Activated CD4-positive, CD25-positive, alpha-beta regulatory T cell treated with anti-CD3 and anti-CD28 coated beads, Interleukin-2, amount 50 U/mL, for 72 hours (primary cell): ENCODE results near the gene GPI.
"Not testable (repeated sequence)": the region's sequence is repeated elsewhere in the genome, so short reads cannot be mapped to it uniquely, and the experiment has no call there.

ENCODE experiments used
- DNase-seq: peaks from one replicate; pipeline ENCODE4 v3.0.0; 2021

Gene GPI

DNA sequence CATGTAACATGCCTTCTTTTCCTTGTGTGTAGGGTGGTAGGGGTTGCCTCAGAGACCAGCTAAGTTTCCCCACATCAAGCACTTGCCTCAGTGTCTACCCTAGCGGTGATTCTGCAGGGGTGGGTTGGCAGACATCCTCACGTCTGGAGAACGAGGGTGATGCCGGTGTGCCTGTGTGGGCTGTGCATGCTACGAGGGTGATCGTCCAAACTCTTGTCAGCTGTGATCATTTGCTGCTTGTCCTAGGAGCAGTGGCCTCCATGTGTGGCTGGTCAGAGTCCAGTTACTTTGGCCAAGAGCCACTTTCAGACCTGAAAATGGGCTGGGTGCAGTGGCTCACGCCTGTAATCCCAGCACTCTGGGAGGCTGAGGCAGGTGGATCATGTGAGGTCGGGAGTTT, 5.1 kb downstream of the GPI start:
- no peak for DNase-seq

GRCh38 chr19:34370983-34371382, 6.0 kb downstream of the GPI start:
- DNase-seq, result no peak

- no peak for DNase-seq
Measured at GRCh38 chr19:34373601-34374288, 8.7 kb downstream of the GPI start.

GRCh38 chr19:34375598-34375997, 10.6 kb downstream of the GPI start:
- no peak for DNase-seq

DNA sequence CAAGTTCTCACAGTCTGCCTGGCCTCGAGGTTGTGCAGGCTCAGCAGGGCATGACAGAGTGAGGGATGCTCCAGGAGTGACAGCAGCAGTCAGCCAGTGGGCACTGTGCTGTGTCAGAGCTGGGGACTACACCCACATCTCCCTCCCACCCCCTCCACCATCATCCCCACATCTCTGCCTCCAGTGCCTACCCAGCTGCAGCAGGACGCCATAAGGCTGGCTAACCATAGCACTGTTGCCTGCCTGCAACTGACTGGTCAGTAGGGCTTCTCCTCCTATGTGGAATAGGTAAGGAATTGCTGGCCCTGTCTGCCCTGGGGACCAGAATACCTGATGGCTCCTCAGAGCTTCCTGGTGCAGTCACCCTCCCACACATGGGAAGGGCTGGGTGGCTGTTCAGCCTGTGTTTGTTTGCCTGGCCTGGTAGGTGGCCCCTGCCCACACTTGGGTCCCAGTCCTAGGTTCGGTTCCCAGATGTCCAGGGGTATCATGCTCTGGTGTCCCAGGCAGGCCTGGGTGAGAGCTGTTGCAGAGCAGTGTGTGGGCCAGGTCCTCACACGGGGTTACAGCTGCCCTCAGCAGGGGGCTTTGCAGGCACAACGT, 15.7 kb downstream of the GPI start:
- no peak for DNase-seq

- DNase-seq, result no peak
Measured at GRCh38 chr19:34381399-34382251, 16.6 kb downstream of the GPI start.

DNA sequence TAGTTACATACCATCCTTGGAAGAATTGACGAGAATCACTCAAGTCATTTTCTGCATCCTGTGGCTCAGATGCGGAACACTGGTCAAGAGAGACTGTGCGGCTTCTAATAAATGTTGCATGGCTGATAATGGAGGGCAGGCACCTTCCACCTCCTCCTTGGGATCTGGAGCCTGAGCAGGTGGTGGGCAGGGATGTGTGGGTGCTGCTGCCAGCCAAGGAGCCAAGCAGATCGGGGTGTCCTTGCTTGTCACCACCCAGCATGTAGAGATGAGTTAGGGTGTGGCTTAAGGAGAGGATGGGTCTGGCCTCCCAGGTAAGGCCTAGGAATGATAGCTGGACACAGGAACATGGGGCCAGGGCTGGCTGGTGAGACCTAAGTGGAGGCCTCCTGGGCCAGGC, 17.5 kb downstream of the GPI start:
- DNase-seq, result no peak

DNA sequence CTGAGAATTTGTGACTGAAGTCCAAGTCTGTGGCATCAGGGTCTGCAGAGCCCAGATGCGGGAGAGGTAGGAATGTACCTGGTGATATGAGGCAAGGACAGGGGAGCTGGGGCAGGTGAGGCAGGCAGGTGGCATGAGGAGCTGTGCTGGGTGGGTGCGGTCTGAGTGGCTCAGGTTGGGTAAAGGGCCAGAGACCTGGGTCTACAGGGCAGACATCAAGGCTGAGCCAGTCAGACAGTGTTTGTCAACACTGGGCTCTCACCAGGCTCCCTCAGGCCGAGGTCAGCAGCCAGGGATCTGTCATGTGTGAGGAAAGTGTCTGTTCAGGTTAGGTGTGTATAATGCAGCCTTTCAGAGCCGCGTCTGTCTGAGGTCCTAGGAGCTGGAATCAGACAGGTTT, 18.6 kb downstream of the GPI start:
- DNase-seq, result no peak

- DNase-seq, result no peak
Measured at GRCh38 chr19:34386645-34387445, 21.8 kb downstream of the GPI start.

- no peak for DNase-seq
Measured at GRCh38 chr19:34387446-34387810, 22.4 kb downstream of the GPI start.

DNA sequence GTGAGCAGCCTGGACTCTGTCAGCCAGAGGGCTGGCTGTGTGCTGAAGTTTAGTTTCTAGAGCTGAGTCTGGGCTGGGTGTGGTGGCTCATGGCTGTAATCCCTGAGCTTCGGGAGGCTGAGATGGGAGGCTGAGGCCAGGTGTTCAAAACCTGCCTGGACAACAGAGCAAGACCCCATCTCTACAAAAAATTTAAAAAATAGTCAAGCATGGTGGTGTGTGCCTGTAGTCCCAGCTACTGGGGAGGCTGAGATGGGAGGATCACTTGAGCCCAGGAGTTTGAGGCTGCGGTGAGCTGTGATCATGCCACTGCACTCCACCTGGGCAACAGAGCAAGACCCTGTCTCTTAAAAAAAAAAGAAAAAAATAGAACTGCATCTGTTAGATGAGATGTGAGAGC, 23.7 kb downstream of the GPI start:
- DNase-seq, result not testable (repeated sequence)

DNA sequence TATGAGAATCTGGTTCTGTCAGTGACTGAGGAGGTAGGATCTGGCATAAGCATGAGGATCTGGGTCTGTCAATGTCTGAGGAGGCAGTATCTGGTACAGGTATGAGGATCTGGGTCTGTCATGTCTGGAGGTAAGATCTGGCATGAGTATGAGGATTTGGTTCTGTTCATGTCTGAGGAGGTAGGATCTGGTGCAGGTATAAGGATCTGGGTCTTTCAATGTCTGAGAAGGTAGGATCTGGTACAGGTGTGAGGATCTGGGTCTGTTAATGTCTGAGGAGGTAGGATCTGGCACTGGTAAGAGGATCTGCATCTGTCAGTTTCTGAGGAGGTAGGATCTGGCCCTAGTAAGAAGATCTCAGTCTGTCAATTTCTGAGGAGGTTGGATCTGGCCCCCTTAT, 26.8 kb downstream of the GPI start:
- no peak for DNase-seq

- no peak for DNase-seq
Measured at GRCh38 chr19:34393031-34393430, 28.0 kb downstream of the GPI start.

- DNase-seq, result no peak
Measured at GRCh38 chr19:34393629-34394028, 28.6 kb downstream of the GPI start.

GRCh38 chr19:34397853-34398252, 32.9 kb downstream of the GPI start:
- no peak for DNase-seq

DNA sequence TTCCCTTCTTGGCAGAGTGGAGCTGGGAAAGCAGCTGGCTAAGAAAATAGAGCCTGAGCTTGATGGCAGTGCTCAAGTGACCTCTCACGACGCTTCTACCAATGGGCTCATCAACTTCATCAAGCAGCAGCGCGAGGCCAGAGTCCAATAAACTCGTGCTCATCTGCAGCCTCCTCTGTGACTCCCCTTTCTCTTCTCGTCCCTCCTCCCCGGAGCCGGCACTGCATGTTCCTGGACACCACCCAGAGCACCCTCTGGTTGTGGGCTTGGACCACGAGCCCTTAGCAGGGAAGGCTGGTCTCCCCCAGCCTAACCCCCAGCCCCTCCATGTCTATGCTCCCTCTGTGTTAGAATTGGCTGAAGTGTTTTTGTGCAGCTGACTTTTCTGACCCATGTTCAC, 34.9 kb downstream of the GPI start:
- no peak for DNase-seq

DNA sequence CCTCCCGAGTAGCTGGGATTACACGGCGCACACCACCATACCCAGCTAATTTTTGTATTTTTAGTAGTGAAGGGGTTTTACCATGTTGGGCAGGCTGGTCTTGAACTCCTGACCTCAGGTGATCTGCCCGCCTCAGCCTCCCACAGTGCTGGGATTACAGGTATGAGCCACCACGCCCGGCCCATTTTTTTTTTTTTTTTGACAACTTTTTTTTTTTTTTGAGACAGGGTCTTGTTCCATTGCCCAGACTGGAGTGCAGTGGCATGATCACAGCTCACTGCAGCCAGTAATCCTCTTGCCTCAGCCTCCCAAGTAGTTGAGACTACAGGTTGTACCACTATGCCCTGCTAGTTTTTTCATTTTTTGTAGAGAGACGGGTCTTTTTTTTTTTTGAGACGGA, 35.8 kb downstream of the GPI start:
- not testable (repeated sequence) for DNase-seq

DNA sequence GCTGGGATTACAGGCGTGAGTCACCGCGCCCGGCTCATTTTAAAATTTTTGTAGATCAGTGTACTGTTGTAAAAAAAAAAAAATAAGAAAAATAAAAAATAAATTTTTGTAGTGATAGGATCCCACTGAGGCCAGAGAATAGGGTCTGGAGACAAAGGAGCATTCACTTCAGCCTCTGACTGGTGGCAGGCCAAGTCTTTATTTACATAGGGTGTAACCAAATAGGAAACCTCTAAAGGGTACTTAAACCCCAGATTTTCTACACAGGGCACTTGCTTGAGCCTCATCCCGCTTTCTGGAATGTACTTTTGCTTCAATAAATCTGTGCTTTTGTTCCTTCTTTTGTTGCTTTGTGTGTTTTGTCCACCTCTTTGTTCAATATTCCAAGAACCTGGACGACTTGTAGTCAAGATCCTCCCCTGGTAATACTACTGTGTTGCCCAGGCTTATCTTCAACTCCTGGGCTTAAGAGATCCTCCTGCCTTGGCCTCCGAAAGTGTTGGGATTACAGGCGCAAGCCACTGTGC, 37.1 kb downstream of the GPI start:
- no peak for DNase-seq

- no peak for DNase-seq
Measured at GRCh38 chr19:34403784-34404108, 38.8 kb downstream of the GPI start.

GRCh38 chr19:34404109-34404909, 39.3 kb downstream of the GPI start, which contains the start of gene PDCD2L:
TSS of gene PDCD2L (plus strand) at chr19:34404399. CDS start at chr19:34404431, 32 bp downstream.
- DNase-seq, result peak; percentile 93

- DNase-seq, result no peak
Measured at GRCh38 chr19:34405892-34406660, 41.1 kb downstream of the GPI start.
